GM15510 (cell line): ENCODE results near the gene TMEM239.

Experiments used
- POLR2A ChIP-seq: IDR thresholded peaks from 3 replicates; pipeline ENCODE4 v1.6.1; 2011; ENCODE audit warnings: borderline replicate concordance; ENCODE audit not compliant: insufficient read length; ENCODE audit errors: extremely low read depth

Gene TMEM239

DNA sequence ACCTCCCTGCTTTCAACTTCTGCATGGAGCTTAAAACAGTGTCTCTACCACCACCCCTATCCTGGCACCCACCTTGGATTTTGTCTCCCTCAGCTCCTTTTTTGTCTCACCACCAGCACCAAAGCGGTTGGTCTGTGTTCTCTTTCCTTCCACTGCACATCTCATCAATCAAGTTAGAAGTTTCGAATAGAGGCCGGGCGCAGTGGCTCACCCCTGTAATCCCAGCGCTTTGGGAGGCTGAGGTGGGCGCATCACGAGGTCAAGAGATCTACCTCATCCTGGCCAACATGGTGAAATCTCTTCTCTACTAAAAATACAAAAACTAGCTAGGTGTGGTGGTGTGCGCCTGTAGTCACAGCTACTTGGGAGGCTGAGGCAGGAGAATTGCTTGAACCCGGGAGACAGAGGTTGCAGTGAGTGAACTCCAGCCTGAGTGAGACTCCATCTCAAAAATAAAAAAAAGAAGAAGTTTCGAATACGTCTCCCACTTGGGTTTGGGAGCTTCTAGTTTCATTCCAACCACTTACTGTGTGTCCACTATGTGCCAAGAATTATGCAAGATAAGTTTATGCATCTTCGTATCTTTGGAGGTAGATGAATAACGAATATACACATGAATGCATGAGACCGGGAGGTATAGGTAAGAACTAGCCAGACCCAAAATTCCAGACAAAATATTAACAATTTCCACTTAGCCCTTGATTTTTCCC, 18.4 kb downstream of the TMEM239 start:
- TF ChIP-seq POLR2A: no peak

DNA sequence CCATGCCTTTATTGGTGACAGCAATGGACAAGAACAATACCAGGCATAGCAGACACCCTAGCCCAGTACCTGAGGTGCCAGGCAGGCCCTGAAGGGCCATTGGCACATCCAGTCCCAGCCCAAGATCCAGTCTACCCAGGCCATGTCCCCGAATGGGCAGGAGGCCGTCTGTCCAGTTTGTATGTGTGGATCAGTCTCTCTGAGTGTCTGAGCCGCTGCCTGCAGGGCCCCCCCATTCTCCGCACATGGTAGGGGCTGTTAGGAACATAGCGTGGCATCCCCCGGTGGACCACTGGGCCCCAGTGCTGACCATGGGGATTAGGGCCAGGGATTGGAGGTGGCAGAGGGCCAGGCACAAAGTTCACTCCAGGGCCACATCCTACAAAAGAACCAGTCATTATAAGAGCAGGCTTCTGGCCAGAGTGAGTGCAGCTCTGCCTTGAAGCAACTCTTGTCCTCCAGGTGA, 19.2 kb downstream of the TMEM239 start:
- TF ChIP-seq POLR2A: no peak

DNA sequence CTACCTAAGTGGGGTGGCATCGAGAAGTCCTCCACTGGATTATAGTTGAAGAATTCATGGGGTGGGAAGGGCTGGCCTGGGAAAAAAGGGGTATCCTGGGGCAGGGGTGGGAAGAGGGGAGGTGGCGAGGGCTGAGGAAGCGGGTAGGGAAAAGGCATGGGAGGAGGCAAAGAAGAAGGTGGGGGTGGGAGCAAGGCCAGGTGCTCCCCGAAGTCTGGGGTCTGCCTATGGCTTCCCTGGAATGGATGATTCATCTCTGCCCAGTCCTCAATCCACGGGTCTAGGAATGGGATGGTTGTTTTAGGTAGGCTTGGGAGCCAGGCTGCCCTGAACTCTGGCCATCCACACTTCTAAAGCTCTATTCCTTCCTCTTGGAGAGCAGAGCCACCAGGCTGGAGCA, 19.9 kb downstream of the TMEM239 start:
- no peak for TF ChIP-seq POLR2A

DNA sequence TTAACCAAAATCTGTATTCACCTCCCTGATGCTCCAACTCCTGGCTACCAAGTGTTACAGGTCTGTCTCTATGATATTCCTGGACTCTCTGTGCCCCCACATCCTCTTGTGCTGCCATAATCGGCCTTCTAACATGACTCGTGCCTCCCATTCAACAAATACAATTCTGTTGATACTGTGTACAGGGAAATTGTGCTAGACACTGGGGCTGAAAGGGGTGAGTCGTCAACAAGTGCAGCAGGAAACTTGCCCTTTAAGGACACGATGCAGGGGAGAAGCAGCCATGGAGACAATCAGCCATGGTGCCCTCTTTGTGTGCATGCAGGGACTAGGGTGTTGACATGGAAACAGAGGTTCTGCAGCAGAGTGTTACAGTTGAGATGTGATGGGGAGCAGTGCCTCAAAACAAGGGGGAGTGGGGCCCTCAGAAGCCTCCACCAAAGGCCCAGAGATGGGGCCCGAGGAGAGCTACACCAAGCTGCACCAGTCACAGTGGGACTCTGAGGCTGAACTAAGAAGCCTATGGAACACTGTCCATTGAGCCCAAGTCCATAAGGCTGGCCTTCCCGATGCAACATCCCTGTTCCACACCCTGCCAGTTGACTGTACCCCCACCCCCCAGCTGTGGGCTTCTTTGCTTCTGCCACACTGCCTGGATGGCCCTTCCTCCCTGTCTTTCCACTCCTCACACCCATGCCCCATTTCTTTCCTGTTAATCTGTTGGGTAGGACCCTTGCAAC, 21.2 kb downstream of the TMEM239 start:
- no peak for TF ChIP-seq POLR2A

DNA sequence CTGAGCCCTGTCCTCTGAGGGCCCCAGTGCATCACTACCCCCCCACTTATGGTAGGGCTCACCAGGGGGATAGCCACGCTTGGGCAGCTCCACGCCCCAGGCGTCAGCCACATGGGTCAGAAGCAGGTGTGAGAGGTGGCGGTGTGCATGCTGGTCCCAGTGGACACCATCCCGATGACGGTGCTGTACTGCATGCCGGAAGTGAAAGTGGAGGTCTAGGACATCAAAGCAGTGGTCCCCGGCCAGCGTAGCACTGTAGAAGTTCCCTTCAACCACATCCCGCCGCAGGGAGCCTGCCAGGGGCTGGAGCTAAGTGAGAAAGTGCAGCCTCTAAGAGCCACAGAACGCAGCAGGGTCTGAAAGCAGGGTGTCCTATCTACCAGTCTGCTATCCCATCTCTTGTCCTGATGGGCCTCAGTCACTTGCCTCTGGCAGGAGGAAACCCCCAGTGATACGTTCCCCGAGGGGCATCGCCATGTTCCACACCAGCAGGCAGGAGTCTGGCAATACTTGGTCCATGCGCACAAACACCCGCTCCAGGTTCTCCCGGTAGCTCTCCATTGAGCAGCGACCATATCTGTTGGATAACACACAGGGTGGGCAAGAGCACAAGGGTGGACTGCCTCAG, 22.1 kb downstream of the TMEM239 start:
- no peak for TF ChIP-seq POLR2A

DNA sequence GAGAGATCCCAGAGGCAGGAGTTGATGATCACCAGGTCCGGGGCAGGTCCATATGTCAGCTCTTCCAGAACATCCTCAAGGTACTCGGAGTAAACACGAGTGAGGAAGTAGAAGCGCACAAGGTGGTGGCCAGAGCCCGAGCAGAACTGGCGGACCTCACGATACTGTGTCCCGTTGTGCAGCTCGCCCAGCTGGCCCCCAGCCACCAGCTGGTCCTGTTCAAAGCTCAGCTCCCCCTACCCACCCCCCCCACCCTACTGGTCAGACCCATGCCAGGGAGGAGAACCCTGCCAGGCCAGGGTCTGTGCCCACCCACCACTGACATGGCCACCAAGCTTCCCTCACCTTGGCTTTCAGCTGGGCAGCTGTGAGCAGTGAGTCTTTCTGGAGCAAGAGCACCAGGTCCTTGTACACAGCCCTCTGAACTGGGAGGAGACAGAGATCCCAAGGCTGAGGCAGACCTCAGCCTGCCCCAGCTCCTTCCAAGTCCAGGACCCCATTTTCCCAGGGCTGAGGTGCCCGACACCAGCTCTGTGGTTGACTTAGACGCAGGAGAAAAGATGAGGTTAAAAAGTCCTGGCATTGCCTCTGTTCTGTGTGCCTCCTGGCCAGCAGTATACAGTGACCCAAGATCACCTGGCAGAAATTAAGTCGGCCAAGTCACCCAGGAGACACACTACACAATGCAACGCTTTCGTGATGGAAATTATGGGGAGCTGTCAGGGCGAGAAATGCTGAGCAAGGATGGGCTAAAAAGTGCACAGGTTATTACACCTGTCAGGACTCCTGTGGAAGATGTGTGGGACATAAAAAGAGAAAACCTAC, 22.9 kb downstream of the TMEM239 start:
- no peak for TF ChIP-seq POLR2A

DNA sequence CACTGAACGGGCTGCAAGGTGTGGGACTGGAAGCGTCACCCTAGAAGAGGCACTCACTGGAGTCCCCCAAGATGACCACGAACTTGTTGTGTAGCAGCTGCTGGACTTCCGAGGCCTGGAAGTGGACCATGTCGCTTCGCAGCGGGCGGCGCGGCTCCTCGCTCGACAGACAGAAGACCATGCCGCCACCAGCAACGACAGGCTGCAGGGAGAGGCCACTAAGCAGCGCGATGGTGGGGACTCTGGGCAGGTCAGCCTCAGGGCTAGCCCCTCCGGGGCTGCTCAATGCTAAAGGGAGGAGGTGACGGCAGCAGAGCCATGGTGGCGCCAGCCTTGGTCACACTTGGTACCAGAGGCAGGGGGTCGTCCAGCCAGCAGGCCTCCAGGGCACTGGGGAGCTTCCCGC, 23.6 kb downstream of the TMEM239 start:
- no peak for TF ChIP-seq POLR2A

DNA sequence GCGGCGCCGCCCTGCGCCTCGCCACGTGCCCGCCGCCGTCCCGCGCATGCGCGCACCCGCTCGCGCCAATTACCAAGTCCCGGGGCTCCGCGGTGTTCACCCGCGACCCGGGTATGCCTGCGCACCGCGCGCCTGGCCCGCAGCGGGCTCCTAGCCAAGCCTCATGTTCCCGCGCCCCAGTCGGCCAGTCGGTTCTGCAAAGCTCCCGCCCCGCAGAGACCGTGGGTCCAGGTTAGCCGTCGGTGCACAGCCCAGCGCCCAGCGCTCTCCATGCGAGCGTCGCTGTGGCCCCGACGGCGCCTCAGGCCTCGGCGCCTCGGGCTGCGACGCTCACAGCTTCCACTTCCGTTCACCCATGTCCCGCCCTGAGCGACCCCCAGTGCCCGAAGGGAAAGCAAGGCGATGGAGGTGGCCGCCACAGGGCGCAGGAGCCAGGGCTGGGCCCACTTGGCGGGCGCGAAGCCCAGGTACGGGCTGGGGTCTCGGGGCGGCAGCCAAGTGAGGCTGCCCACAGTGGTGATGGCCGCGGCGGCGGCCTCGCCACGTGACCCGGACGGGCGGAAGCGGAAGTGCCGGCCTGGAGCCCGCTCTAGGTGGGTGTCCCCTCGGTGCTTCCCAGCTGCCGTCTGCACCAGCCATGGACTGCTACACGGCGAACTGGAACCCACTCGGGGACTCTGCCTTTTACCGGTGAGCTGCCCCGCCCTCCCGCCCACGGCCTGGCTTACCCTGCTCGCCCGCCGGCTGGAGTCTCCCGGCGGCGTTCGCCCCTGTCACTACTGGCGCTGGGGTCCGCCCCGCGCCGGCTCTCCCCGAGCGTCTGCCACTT, 24.2 kb downstream of the TMEM239 start, which contains the start of the genes PCED1A and VPS16:
PCED1A (minus strand) TSS at position 518 of the 829 bp plus-strand sequence. CDS start 743 bp downstream, outside the sequence.
VPS16 (plus strand) TSS at position 608 of the 829 bp plus-strand sequence; CDS start at position 638, 30 bp downstream.
- peak; percentile 82 for TF ChIP-seq POLR2A

DNA sequence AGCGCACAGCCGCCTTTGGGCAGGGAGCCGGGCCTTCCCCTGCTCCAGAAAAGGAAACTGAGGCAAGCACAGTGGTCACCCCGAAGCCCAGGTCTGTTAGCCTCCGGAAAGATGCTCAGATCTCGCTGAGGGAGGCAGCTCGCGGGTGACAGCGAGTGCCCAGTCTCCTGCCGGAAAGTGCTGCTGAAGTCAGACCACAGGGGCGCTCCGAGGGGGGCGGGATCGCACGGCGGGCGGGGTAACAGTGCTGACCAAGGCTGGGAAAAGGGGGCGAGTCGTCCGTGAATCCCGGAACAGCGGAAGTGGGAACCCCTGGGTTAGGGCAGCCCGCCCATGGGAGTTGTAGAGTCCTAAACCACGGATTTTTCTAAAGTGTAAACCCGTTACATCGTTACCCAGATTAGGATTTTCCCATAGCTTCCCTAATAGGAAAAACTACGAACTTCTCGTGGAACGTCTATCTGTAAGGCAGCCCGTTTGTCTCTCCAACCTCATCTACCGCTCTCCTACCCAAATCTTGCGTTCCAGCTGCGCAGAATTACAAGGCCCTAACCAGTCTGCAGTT, 24.9 kb downstream of the TMEM239 start:
- no peak for TF ChIP-seq POLR2A

DNA sequence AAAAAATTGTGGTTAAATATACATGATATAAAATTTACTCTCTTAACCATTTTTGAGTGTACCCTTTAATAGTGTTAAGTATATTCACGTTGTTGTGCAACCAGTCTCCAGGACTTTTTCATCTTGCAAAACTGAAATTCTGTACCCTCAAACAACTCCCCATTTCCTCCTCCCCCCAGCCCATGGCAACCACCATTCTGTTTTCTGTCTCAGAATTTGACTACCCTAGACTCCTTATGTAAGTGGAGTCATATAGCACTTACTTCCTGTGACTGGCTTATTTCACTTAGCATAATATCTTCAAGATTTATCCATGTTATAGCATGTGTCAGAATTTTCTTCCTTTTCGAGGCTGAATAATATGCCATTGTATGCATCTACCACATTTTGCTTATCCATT, 29.4 kb downstream of the TMEM239 start:
- no peak for TF ChIP-seq POLR2A

DNA sequence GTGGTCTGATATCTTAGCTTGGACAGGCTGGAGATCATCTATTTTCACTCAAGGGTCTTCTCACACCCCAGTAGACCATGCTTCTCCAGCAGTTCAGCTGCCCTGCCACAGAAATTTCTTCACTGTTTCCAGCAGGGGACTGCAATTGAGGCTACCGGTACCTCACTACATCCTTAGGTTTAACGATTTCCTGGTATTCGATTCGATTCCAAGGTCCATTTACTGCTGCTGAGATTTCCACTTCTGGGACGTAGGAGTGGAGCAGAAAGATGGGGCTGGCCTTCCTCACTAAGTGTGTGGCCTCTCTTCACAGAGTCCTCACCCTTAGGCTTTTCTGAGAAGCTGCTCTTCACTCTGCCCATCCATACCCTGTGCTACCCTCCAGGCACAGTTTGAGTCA, 30.5 kb downstream of the TMEM239 start:
- TF ChIP-seq POLR2A: no peak

DNA sequence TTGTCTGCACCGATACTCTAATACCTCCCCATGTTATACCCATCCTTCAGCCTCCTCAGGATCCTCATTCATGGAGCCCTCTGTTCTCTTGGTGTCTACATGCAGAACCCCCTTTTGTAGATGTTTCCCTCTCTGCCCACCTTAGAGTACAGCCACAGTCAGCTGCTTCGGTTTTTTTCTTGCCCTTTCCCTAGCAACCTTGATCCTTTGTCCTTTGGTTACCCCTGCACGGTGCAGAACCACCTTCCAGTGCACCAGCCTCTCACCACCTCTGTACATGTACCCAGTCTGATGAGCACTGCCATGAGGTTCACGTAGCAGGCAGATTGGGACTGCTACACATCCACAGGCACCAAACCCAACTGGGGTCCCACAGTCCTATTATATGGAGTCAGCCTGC, 31.6 kb downstream of the TMEM239 start:
- TF ChIP-seq POLR2A: no peak

DNA sequence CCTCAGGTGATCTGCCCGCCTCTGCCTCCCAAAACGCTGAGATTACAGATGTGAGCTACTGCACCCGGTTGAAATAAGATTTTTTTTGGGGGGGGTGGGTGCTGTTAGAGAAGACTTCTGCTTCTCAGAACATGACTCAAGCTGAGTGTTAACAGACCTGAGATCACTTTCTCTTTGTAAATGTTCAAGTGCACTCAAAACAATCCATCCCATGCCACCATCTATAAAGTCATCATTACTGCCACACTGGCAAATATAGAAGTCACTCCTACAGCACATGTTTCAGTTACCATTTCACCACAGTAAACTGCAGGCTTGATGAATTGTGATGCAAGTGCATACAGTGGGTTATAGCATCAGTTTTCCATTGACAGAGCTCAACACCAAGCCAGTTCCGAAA, 33.4 kb downstream of the TMEM239 start:
- no peak for TF ChIP-seq POLR2A

DNA sequence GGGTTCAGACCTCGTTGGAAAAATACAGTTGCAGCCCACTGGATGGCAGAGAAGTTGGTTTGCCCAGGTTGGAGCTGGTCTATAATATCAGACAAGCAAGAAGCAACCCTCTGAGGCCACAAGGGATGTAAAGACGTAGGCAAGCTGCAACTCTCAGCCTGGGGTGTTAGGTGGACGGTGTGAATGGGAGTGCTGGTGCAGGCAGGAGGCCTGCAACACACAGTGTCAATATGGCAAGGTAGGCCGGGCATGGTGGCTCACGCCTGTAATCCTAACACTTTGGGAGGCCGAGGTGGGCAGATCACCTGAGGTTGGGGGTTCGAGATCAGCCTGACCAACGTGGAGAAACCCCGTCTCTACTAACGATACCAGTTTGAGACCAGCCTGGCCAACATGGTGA, 34.9 kb downstream of the TMEM239 start:
- TF ChIP-seq POLR2A: no peak

DNA sequence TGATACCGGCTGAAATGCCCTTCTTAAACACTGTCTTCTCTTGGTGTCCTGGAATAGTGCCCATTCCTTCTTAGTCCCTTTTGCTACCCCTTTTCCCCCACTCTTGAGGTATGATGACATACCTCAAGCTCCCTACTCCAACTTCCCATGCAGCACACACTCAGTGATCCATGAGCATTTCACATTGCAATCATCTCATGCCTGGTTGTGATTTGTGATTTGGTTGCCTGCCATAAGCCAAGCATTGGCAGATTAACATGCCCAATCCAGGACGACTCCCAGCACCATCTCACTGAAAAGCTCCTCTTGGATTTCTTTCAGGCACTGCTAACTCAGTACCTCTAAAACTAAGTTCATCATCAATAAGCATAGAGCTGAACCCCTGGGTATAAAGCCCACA, 42.4 kb downstream of the TMEM239 start:
- TF ChIP-seq POLR2A: no peak
